HCT116 (cell line): ENCODE measurements around the gene SHROOM3. TPM values are rescaled to one million over a fixed set of nuclear protein-coding genes. Genes with fewer than 3 reads are reported as not detected.

Experiments
- ATAC-seq: fragments of 200-7000 bp; cut with Tn5 transposase; 2 replicates; pipeline ENCODE4 v1.9.1; 2020; ENCODE audit warnings: mild to moderate bottlenecking, moderate library complexity
- BruUV-seq: library from RNA; stranded (reverse); fragments of 400-500 nt; replicated peaks from 2 replicates; lab custom pipeline; 2021; lab: Mats Ljungman, UMichigan
- CTCF ChIA-PET: fragments of 300-600 bp; sonication (Branson Sonifier 250); formaldehyde crosslinking; loops from one replicate; lab custom pipeline; 2021; ENCODE audit warnings: antibody characterized with exemption; lab: Charles Lee
- POLR2A ChIA-PET: fragments of 300-600, 350-600 bp; sonication (Branson Sonifier 250); formaldehyde crosslinking; loops from one replicate; lab custom pipeline; 2021; ENCODE audit warnings: antibody characterized with exemption; lab: Charles Lee
- RAD21 ChIA-PET, 2 experiments: fragments of 300-600 bp; sonication (Branson Sonifier 250); formaldehyde crosslinking; loops; one replicate each; lab custom pipeline; 2023; ENCODE audit warnings: low total read pairs in 2 of 2; ENCODE audit not compliant: uncharacterized antibody in 2 of 2, unreplicated experiment in 2 of 2, low non-redundant PET in 1 of 2; lab: Charles Lee
- DNase-seq: peaks from one replicate; pipeline ENCODE4 v3.0.0-alpha.2; 2010; ENCODE audit warnings: low read depth, low spot score
- H2AFZ ChIP-seq: fragments of 200-600 bp; shearing (Covaris generic), sonication (generic); 2 replicates; pipeline ENCODE4 v1.6.1; 2017; ENCODE audit warnings: low read depth, mixed run types, mixed read lengths, antibody characterized with exemption, low read length; ENCODE audit not compliant: poor library complexity, severe bottlenecking
- H3K27ac ChIP-seq: 2 replicates; pipeline ENCODE4 v1.5.1; 2012; ENCODE audit warnings: low read depth, low read length
- H3K27me3 ChIP-seq: fragments of 200-600 bp; sonication (generic); 2 replicates; pipeline ENCODE4 v1.6.1; 2016; ENCODE audit warnings: mixed run types, low read length, mixed read lengths; ENCODE audit not compliant: insufficient read depth
- H3K36me3 ChIP-seq, 2 experiments: fragments of 200-500 bp in 1 of 2; fragments of 200-600 bp in 1 of 2; sonication (Bioruptor generic) in 1 of 2; sonication (generic) in 1 of 2; 2 replicates each; pipeline versions ENCODE4 v1.5.1 to v1.6.1; 2014 to 2016; ENCODE audit warnings: low read length in 2 of 2, inconsistent platforms in 1 of 2, mixed read lengths in 1 of 2, mixed run types in 1 of 2; ENCODE audit not compliant: insufficient read depth in 2 of 2, control insufficient read depth in 1 of 2
- H3K4me1 ChIP-seq, 2 experiments: fragments of 200-600 bp in 1 of 2; sonication (generic) in 1 of 2; 2 replicates each; pipeline versions ENCODE4 v1.5.1 to v1.6.1; 2012 to 2017; ENCODE audit warnings: low read length in 2 of 2, inconsistent platforms in 1 of 2, mild to moderate bottlenecking in 1 of 2, mixed read lengths in 1 of 2, mixed run types in 1 of 2, moderate library complexity in 1 of 2; ENCODE audit not compliant: insufficient read depth in 2 of 2, control insufficient read depth in 1 of 2
- H3K4me2 ChIP-seq: fragments of 200-600 bp; sonication (generic); 2 replicates; pipeline ENCODE4 v1.6.1; 2017; ENCODE audit warnings: mixed run types, low read length, mixed read lengths
- H3K4me3 ChIP-seq, 2 experiments: fragments of 200-600 bp in 1 of 2; sonication (generic) in 1 of 2; replicated peaks in 1 of 2; 2 replicates each; pipeline ENCODE4 v1.5.1; 2011 to 2016; ENCODE audit warnings: low read length in 2 of 2, control low read depth in 1 of 2, low read depth in 1 of 2, mild to moderate bottlenecking in 1 of 2, mixed read lengths in 1 of 2, mixed run types in 1 of 2
- H3K79me2 ChIP-seq: fragments of 200-600 bp; sonication (generic); 2 replicates; pipeline ENCODE4 v1.6.1; 2017; ENCODE audit warnings: mild to moderate bottlenecking, mixed run types, low read length, moderate library complexity, mixed read lengths; ENCODE audit not compliant: insufficient read depth
- H3K9ac ChIP-seq: fragments of 200-600 bp; sonication (generic); 2 replicates; pipeline ENCODE4 v1.6.1; 2016; ENCODE audit warnings: low read length, mixed read lengths
- H3K9me2 ChIP-seq: fragments of 200-600 bp; sonication (generic), shearing (Covaris generic); 2 replicates; pipeline ENCODE4 v1.6.1; 2017; ENCODE audit warnings: mixed run types, mild to moderate bottlenecking, moderate library complexity; ENCODE audit not compliant: insufficient read depth
- H3K9me3 ChIP-seq, 2 experiments: fragments of 200-500 bp in 1 of 2; fragments of 200-600 bp in 1 of 2; sonication (Bioruptor generic) in 1 of 2; sonication (generic) in 1 of 2; 2 replicates each; pipeline ENCODE4 v1.6.1; 2014 to 2017; ENCODE audit warnings: low read length in 2 of 2, mixed read lengths in 2 of 2, inconsistent platforms in 1 of 2, low read depth in 1 of 2, mild to moderate bottlenecking in 1 of 2, mixed run types in 1 of 2, moderate library complexity in 1 of 2; ENCODE audit not compliant: control insufficient read depth in 1 of 2, insufficient read depth in 1 of 2
- H4K20me1 ChIP-seq: fragments of 200-600 bp; sonication (generic), shearing (Covaris generic); 2 replicates; pipeline ENCODE4 v1.6.1; 2017; ENCODE audit warnings: mixed run types, mild to moderate bottlenecking, moderate library complexity; ENCODE audit not compliant: insufficient read depth
- CTCF ChIP-seq, 3 experiments: fragments of 200-600 bp in 1 of 3; sonication (generic) in 1 of 3; IDR thresholded peaks in 2 of 3; conservative IDR thresholded peaks in 1 of 3; 2 replicates each; pipeline ENCODE4 v1.5.1; 2012 to 2017; ENCODE audit warnings: low read depth in 2 of 3, low read length in 2 of 3, antibody characterized with exemption in 1 of 3, borderline replicate concordance in 1 of 3, control low read depth in 1 of 3, mild to moderate bottlenecking in 1 of 3, mixed read lengths in 1 of 3, mixed run types in 1 of 3, moderate library complexity in 1 of 3; ENCODE audit not compliant: insufficient read depth in 1 of 3
- EGR1 ChIP-seq: IDR thresholded peaks from 2 replicates; pipeline ENCODE4 v1.6.1; 2012; ENCODE audit warnings: low read depth
- EZH2phosphoT487 ChIP-seq: fragments of 200-600 bp; IDR thresholded peaks from 2 replicates; pipeline ENCODE4 v1.6.1; 2018; ENCODE audit warnings: antibody characterized with exemption, borderline replicate concordance
- FOSL1 ChIP-seq: IDR thresholded peaks from 2 replicates; pipeline ENCODE4 v1.6.1; 2012; ENCODE audit warnings: low read depth
- JUND ChIP-seq: IDR thresholded peaks from 2 replicates; pipeline ENCODE4 v1.6.1; 2012
- MAX ChIP-seq: IDR thresholded peaks from 2 replicates; pipeline ENCODE4 v1.6.1; 2012
- POLR2AphosphoS5 ChIP-seq: IDR thresholded peaks from 2 replicates; pipeline ENCODE4 v1.6.1; 2011; ENCODE audit warnings: mild to moderate bottlenecking, low read depth, low read length, moderate library complexity
- REST ChIP-seq: IDR thresholded peaks from 2 replicates; pipeline ENCODE4 v1.6.1; 2012; ENCODE audit warnings: low read depth
- SP1 ChIP-seq: IDR thresholded peaks from 2 replicates; pipeline ENCODE4 v1.6.1; 2012; ENCODE audit warnings: low read depth
- ZFX ChIP-seq: fragments of 450-650 bp; IDR thresholded peaks from 2 replicates; pipeline ENCODE4 v1.6.1; 2017
- ZNF274 ChIP-seq: fragments of 200-500 bp; sonication (Bioruptor generic); IDR thresholded peaks from 2 replicates; pipeline ENCODE4 v1.6.1; 2014; ENCODE audit warnings: mild to moderate bottlenecking, low read depth, low read length, inconsistent platforms
- intact Hi-C: fragments of 100-400 bp; cut with micrococcal nuclease; formaldehyde crosslinking; loops from 2 replicates; pipeline ENCODE4 v1.10.0; 2022
- total RNA-seq: library from RNA; stranded (reverse); gene quantifications from one replicate; pipeline ENCODE4 v1.2.1, GENCODE V29; 2021; ENCODE audit not compliant: unreplicated experiment

SHROOM3 gene
- total RNA-seq, 1 experiment from 2014 or later = 22.5 TPM

- ATAC-seq (peak; percentile 51), DNase-seq (no peak)
- Histone ChIP-seq H3K27me3 (no peaks in the 10 kb centered on the region), H3K4me2 (peak overlapping the region; percentile 67), H3K27ac (peak overlapping the region; percentile 6; the same call in 1 of the 2 replicates), H3K4me3 (peak overlapping the region in 1 of 2 experiments; percentile 11; a peak in 1 of 4 replicates), H4K20me1 (no peaks in the 10 kb centered on the region), H2AFZ (no peak overlapping the region), H3K4me1 (peaks cover 21 to 31% of the 10 kb centered on the region in 2 experiments), H3K9me3 (peaks cover 0 to 6% of the 10 kb centered on the region in 2 experiments; a peak in 1 of 4 replicates), H3K9me2 (no peaks in the 10 kb centered on the region), H3K9ac (peak overlapping the region; percentile 28), H3K36me3 (peaks cover 0 to 7% of the 10 kb centered on the region in 2 experiments; a peak in 1 of 4 replicates), H3K79me2 (no peaks in the 10 kb centered on the region; the same call in 1 of the 2 replicates)
- CTCF ChIA-PET = no interaction called here
- POLR2A ChIA-PET = no interaction called here
- peak; percentile 38; the same call in 1 of the 2 replicates for TF ChIP-seq SP1
- TF ChIP-seq FOSL1 = 0 out of 2 replicates have a peak, but pooled peaks have one; percentile 25
- peak; percentile 86 for TF ChIP-seq EGR1
- no peak for TF ChIP-seq REST
- BruUV-seq = no TSS peak
- intact Hi-C loops = loop anchor here (10.0 kb wide), 1 partner anchor 451 kb away; no protein-coding TSS in a partner anchor
- RAD21 ChIA-PET = no interaction called here
These were observed 318.8 kb downstream of the SHROOM3 start for GRCh38 chr4:76753814-76754213.

GRCh38 chr4:76754439-76754838 lies 319.4 kb downstream of the SHROOM3 start:
- Histone ChIP-seq H2AFZ (no peak overlapping the region), H3K9me3 (peaks cover 0 to 6% of the 10 kb centered on the region in 2 experiments; a peak in 1 of 4 replicates), H3K9ac (no peak overlapping the region), H3K4me1 (peaks cover 21 to 31% of the 10 kb centered on the region in 2 experiments), H3K79me2 (no peaks in the 10 kb centered on the region; the same call in 1 of the 2 replicates), H3K27me3 (no peaks in the 10 kb centered on the region), H3K4me3 (no peak overlapping the region), H3K27ac (0 out of 2 replicates have a peak overlapping the region, but pooled peaks have one; percentile 6), H4K20me1 (no peaks in the 10 kb centered on the region), H3K4me2 (peak overlapping the region; percentile 67), H3K9me2 (no peaks in the 10 kb centered on the region), H3K36me3 (peaks cover 0 to 7% of the 10 kb centered on the region in 2 experiments; a peak in 1 of 4 replicates)
- RAD21 ChIA-PET = no interaction called here
- DNase-seq (no peak), ATAC-seq (no peak)
- BruUV-seq = no TSS peak
- no peak for TF ChIP-seq ZFX
- TF ChIP-seq ZNF274 = no peak
- TF ChIP-seq JUND = no peak
- no peak for TF ChIP-seq MAX
- no peak for TF ChIP-seq POLR2AphosphoS5
- TF ChIP-seq FOSL1 = no peak
- no peak for TF ChIP-seq CTCF (IDR thresholded peaks at IDR 0.05 in 2 of 3, conservative IDR thresholded peaks at IDR 0.05 in 1 of 3; ENCODE audit: borderline replicate concordance in 1 of 3, insufficient read depth in 1 of 3, low read depth in 2 of 3, low read length in 2 of 3)
- no peak for TF ChIP-seq EZH2phosphoT487
- intact Hi-C loops = loop anchor here (10.0 kb wide), 1 partner anchor 450 kb away; no protein-coding TSS in a partner anchor
- POLR2A ChIA-PET = no interaction called here
- CTCF ChIA-PET = no interaction called here
